ENCODE measurements around the gene MKNK2. TPM values are rescaled to one million over a fixed set of nuclear protein-coding genes. Genes with fewer than 3 reads are reported as not detected.

The MKNK2 gene
- total RNA-seq, 3 donors from 2014 or later (not counting 1 experiment from before 2014, with no cell fraction given), result 259 to 389 (median 322) TPM

Other genes with a start within 250 kb of the MKNK2 start
- gene ATP8B3, start 239.0 kb downstream of the MKNK2 start, total RNA-seq, result 10 to 100 TPM in 2 of 3 donors, 1 to 10 TPM in 1; 5.3 to 11.5 (median 11.2) TPM
- gene REXO1, start 202.8 kb downstream of the MKNK2 start, total RNA-seq, result 10 to 100 TPM; 90.7 to 91.7 (median 91.5) TPM
- 10 to 100 TPM; 29.1 to 38.4 (median 34.8) TPM for gene KLF16, start 187.7 kb downstream of the MKNK2 start, total RNA-seq
- 100 to 1,000 TPM; 554 to 652 (median 608) TPM for gene ABHD17A, start 165.7 kb downstream of the MKNK2 start, total RNA-seq
- gene ADAT3, start 145.8 kb downstream of the MKNK2 start, total RNA-seq, result 10 to 100 TPM; 13.0 to 20.9 (median 13.1) TPM
- 10 to 100 TPM; 43.1 to 53.7 (median 46.9) TPM for gene SCAMP4, start 145.8 kb downstream of the MKNK2 start, total RNA-seq
- 100 to 1,000 TPM; 138 to 143 (median 139) TPM for gene CSNK1G2, start 110.1 kb downstream of the MKNK2 start, total RNA-seq
- gene BTBD2, start 35.5 kb downstream of the MKNK2 start, total RNA-seq, result 10 to 100 TPM; 47.6 to 57.0 (median 53.4) TPM
- gene MOB3A, start 45.1 kb upstream of the MKNK2 start, total RNA-seq, result 100 to 1,000 TPM; 239 to 314 (median 246) TPM
- gene IZUMO4, start 45.7 kb upstream of the MKNK2 start, total RNA-seq, result 1 to 10 TPM; 3.3 to 7.6 (median 7.1) TPM
- gene AP3D1, start 100.3 kb upstream of the MKNK2 start, total RNA-seq, result 10 to 100 TPM; 74.6 to 93.1 (median 87.5) TPM
- gene DOT1L, start 112.7 kb upstream of the MKNK2 start, total RNA-seq, result 10 to 100 TPM; 42.5 to 62.1 (median 54.3) TPM
- gene PLEKHJ1, start 185.1 kb upstream of the MKNK2 start, total RNA-seq, result 10 to 100 TPM; 36.7 to 45.8 (median 44.7) TPM
- 100 to 1,000 TPM; 143 to 165 (median 147) TPM for gene SF3A2, start 185.6 kb upstream of the MKNK2 start, total RNA-seq
- 1 to 10 TPM in 1 of 3 donors, under 1 TPM in 2; 0.55 to 2.1 (median 0.88) TPM for gene AMH, start 198.1 kb upstream of the MKNK2 start, total RNA-seq
- gene JSRP1, start 205.2 kb upstream of the MKNK2 start, total RNA-seq, result 1 to 10 TPM in 1 of 3 donors, under 1 TPM in 1, not detected in 1; 0.82 to 2.0 TPM
- gene PEAK3, start 230.9 kb upstream of the MKNK2 start, total RNA-seq, result 1 to 10 TPM; 5.7 to 9.5 (median 8.4) TPM